ENCODE data around the gene WHRN. TPM values are rescaled to one million over a fixed set of nuclear protein-coding genes. Genes with fewer than 3 reads are reported as not detected.

WHRN gene
- polyA plus RNA-seq, 1 donor from 2014 or later = 2.5 TPM

DNA sequence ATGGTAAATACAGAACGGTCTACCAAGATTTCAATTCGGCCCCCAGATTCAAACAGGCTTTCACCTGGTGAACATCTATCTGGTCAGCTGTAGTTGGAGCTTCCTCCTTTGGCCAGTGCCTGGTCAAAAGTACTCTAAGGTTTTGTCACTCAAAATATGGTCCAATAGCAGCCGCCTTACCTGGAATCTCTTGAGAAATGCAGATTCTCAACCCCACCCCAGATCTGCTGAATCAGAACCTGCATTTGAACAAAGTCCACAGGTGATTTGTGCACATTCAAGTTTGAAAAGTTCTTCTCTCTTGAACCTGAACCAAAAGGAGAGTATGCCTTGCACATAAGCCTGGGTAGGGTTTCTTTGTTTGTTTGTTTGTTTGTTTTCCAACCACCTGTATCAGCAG is 17.6 kb upstream of the WHRN start:
- H3F3A ChIP-seq (ENCODE audit: insufficient read depth, low read length, poor library complexity, severe bottlenecking) = no peaks in the 10 kb centered on the region
- no peaks in the 10 kb centered on the region for H3K79me2 ChIP-seq (replicated peaks; ENCODE audit: insufficient read depth, low read length)
- H3K4me3 ChIP-seq (ENCODE audit: low read length) = no peak overlapping the region
- H3K27ac ChIP-seq (ENCODE audit: low read length) = no peak overlapping the region
- no peaks in the 10 kb centered on the region for H3K27me3 ChIP-seq (ENCODE audit: insufficient read depth, low read depth, low read length)
- no peaks in the 10 kb centered on the region for H3K9me3 ChIP-seq (ENCODE audit: low read length)
- no peak overlapping the region for H2AFZ ChIP-seq (ENCODE audit: low read depth, low read length)
- no peak overlapping the region for H3K4me2 ChIP-seq (ENCODE audit: low read length)
- TF ChIP-seq, protein P1, sequence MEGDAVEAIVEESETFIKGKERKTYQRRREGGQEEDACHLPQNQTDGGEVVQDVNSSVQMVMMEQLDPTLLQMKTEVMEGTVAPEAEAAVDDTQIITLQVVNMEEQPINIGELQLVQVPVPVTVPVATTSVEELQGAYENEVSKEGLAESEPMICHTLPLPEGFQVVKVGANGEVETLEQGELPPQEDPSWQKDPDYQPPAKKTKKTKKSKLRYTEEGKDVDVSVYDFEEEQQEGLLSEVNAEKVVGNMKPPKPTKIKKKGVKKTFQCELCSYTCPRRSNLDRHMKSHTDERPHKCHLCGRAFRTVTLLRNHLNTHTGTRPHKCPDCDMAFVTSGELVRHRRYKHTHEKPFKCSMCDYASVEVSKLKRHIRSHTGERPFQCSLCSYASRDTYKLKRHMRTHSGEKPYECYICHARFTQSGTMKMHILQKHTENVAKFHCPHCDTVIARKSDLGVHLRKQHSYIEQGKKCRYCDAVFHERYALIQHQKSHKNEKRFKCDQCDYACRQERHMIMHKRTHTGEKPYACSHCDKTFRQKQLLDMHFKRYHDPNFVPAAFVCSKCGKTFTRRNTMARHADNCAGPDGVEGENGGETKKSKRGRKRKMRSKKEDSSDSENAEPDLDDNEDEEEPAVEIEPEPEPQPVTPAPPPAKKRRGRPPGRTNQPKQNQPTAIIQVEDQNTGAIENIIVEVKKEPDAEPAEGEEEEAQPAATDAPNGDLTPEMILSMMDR (IDR thresholded peaks at IDR 0.05; ENCODE audit: poor library complexity, severe bottlenecking) = no peak
- H3K9ac ChIP-seq (ENCODE audit: low read length) = no peak overlapping the region
- H3K9me2 ChIP-seq (ENCODE audit: insufficient read depth, low read length) = no peaks in the 10 kb centered on the region
- H3K36me3 ChIP-seq (ENCODE audit: insufficient read depth, low read length) = no peaks in the 10 kb centered on the region
- no peaks in the 10 kb centered on the region for H4K20me1 ChIP-seq (ENCODE audit: insufficient read depth)

DNA sequence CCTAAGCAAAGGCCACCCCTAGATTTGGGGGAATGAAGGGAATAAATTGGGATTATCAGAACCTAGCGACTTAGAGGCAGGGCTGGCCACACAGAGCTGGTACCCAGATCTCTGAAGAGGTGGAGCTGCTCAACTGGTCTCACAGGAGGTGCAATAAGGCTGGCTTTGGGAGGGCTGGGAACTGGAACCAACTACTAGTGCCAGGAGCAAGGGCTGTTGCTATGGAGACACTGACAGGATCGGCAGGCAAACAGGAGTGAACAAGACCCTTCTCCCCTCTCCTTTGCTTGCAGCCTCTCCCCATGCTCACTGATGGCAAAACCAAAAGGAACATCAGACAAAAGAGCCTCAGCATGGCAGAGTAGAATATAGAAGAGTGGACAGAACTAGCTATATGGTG is 17.0 kb upstream of the WHRN start:
- no peaks in the 10 kb centered on the region for H3K9me2 ChIP-seq (ENCODE audit: insufficient read depth, low read length)
- TF ChIP-seq, protein P2, sequence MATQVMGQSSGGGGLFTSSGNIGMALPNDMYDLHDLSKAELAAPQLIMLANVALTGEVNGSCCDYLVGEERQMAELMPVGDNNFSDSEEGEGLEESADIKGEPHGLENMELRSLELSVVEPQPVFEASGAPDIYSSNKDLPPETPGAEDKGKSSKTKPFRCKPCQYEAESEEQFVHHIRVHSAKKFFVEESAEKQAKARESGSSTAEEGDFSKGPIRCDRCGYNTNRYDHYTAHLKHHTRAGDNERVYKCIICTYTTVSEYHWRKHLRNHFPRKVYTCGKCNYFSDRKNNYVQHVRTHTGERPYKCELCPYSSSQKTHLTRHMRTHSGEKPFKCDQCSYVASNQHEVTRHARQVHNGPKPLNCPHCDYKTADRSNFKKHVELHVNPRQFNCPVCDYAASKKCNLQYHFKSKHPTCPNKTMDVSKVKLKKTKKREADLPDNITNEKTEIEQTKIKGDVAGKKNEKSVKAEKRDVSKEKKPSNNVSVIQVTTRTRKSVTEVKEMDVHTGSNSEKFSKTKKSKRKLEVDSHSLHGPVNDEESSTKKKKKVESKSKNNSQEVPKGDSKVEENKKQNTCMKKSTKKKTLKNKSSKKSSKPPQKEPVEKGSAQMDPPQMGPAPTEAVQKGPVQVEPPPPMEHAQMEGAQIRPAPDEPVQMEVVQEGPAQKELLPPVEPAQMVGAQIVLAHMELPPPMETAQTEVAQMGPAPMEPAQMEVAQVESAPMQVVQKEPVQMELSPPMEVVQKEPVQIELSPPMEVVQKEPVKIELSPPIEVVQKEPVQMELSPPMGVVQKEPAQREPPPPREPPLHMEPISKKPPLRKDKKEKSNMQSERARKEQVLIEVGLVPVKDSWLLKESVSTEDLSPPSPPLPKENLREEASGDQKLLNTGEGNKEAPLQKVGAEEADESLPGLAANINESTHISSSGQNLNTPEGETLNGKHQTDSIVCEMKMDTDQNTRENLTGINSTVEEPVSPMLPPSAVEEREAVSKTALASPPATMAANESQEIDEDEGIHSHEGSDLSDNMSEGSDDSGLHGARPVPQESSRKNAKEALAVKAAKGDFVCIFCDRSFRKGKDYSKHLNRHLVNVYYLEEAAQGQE (IDR thresholded peaks at IDR 0.05; ENCODE audit: borderline replicate concordance) = no peak
- TF ChIP-seq, protein P1 (IDR thresholded peaks at IDR 0.05; ENCODE audit: poor library complexity, severe bottlenecking) = no peak
- no peak for TF ChIP-seq EP300 (conservative IDR thresholded peaks at IDR 0.05; ENCODE audit: poor library complexity, severe bottlenecking)
- no peaks in the 10 kb centered on the region for H3K36me3 ChIP-seq (ENCODE audit: insufficient read depth, low read length)
- H2AFZ ChIP-seq (ENCODE audit: low read depth, low read length) = no peak overlapping the region
- H3F3A ChIP-seq (ENCODE audit: insufficient read depth, low read length, poor library complexity, severe bottlenecking) = no peaks in the 10 kb centered on the region
- H3K27ac ChIP-seq (ENCODE audit: low read length) = no peak overlapping the region
- H3K79me2 ChIP-seq (replicated peaks; ENCODE audit: insufficient read depth, low read length) = no peaks in the 10 kb centered on the region
- H3K9me3 ChIP-seq (ENCODE audit: low read length) = no peaks in the 10 kb centered on the region
- H3K9ac ChIP-seq (ENCODE audit: low read length) = no peak overlapping the region
- H3K27me3 ChIP-seq (ENCODE audit: insufficient read depth, low read depth, low read length) = no peaks in the 10 kb centered on the region
- no peak overlapping the region for H3K4me2 ChIP-seq (ENCODE audit: low read length)
- no peaks in the 10 kb centered on the region for H4K20me1 ChIP-seq (ENCODE audit: insufficient read depth)
- no peak overlapping the region for H3K4me3 ChIP-seq (ENCODE audit: low read length)

DNA sequence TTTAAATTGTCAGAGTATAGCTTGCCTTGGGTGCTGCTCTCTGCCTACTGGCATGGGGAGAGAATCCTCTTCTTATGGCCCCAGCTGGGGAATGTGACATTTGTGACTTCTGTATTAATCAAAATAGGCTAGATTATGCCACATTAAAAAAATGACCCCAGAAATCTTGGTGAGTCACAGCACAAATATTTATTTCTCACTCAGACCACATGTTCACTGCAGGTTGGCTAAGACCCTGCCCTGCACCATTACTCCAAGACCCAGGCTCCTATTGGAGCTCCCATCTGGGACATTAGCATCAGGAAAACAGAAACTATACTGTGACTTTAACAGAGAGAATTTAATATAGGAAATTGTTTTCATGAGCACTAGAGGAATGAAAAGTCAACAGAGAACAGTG is 16.6 kb upstream of the WHRN start:
- Histone ChIP-seq H3F3A (ENCODE audit: insufficient read depth, low read length, poor library complexity, severe bottlenecking) (no peaks in the 10 kb centered on the region), H3K4me3 (ENCODE audit: low read length) (no peak overlapping the region), H3K9me2 (ENCODE audit: insufficient read depth, low read length) (no peaks in the 10 kb centered on the region), H3K27ac (ENCODE audit: low read length) (no peak overlapping the region), H3K27me3 (ENCODE audit: insufficient read depth, low read depth, low read length) (no peaks in the 10 kb centered on the region), H2AFZ (ENCODE audit: low read depth, low read length) (no peak overlapping the region), H3K9ac (ENCODE audit: low read length) (no peak overlapping the region), H3K9me3 (ENCODE audit: low read length) (no peaks in the 10 kb centered on the region), H3K36me3 (ENCODE audit: insufficient read depth, low read length) (no peaks in the 10 kb centered on the region), H3K4me2 (ENCODE audit: low read length) (no peak overlapping the region), H3K79me2 (replicated peaks; ENCODE audit: insufficient read depth, low read length) (no peaks in the 10 kb centered on the region), H4K20me1 (ENCODE audit: insufficient read depth) (no peaks in the 10 kb centered on the region)
- TF ChIP-seq RAD21 (conservative IDR thresholded peaks at IDR 0.05) = no peak
- no peak for TF ChIP-seq EZH2 (IDR thresholded peaks at IDR 0.05; ENCODE audit: borderline replicate concordance, insufficient read depth, low read length, poor library complexity, severe bottlenecking)
- TF ChIP-seq MXI1 (conservative IDR thresholded peaks at IDR 0.05; ENCODE audit: poor library complexity, severe bottlenecking) = no peak
- TF ChIP-seq SMC3 (conservative IDR thresholded peaks at IDR 0.05; ENCODE audit: poor library complexity) = no peak
- TF ChIP-seq POLR2AphosphoS5 (IDR thresholded peaks at IDR 0.05) = no peak
- TF ChIP-seq, protein P2 (IDR thresholded peaks at IDR 0.05; ENCODE audit: borderline replicate concordance) = no peak
- TF ChIP-seq, protein P1 (IDR thresholded peaks at IDR 0.05; ENCODE audit: poor library complexity, severe bottlenecking) = no peak
- no peak for TF ChIP-seq TAF1 (IDR thresholded peaks at IDR 0.05; ENCODE audit: low read depth)

All from neural cell (in vitro differentiated cells).